Mesothelial cell of epicardium (in vitro differentiated cells): Measurements from ENCODE around the gene INTS3. TPM values are rescaled to one million over a fixed set of nuclear protein-coding genes. Genes with fewer than 3 reads are reported as not detected.
A peak's percentile ranks its signal among the peaks of the same experiment; 100 is the strongest.

Experiments used
- DNase-seq, 2 experiments: peaks; one replicate each; pipeline ENCODE4 v3.0.0; 2021; ENCODE audit warnings: low spot score in 2 of 2; ENCODE audit not compliant: unreplicated experiment in 2 of 2
- H3K27ac Mint-ChIP-seq: 2 replicates; pipeline ENCODE4 v1.8.0; 2021; ENCODE audit warnings: mixed read lengths
- H3K27me3 Mint-ChIP-seq: 2 replicates; pipeline ENCODE4 v1.8.0; 2021; ENCODE audit warnings: low read depth, mixed read lengths
- H3K36me3 Mint-ChIP-seq: 2 replicates; pipeline ENCODE4 v1.8.0; 2021; ENCODE audit warnings: mixed read lengths
- H3K4me1 Mint-ChIP-seq: 2 replicates; pipeline ENCODE4 v1.8.0; 2021; ENCODE audit warnings: mixed read lengths
- H3K4me3 Mint-ChIP-seq: 2 replicates; pipeline ENCODE4 v1.8.0; 2021; ENCODE audit warnings: mild to moderate bottlenecking, moderate library complexity, mixed read lengths
- H3K9me3 Mint-ChIP-seq: 2 replicates; pipeline ENCODE4 v1.8.0; 2021; ENCODE audit warnings: mixed read lengths
- CTCF ChIP-seq: fragments of 200-600 bp; sonication (generic); IDR thresholded peaks from one replicate; pipeline ENCODE4 v1.5.0; 2021; ENCODE audit warnings: antibody characterized with exemption; ENCODE audit not compliant: unreplicated experiment
- total RNA-seq: library from RNA; stranded (reverse); gene quantifications from 3 replicates; pipeline ENCODE4 v1.2.1, GENCODE V29; 2021

Gene INTS3
- total RNA-seq, 1 donor from 2014 or later = 120 TPM

- Mint-ChIP-seq H3K27me3 (no peaks in the 10 kb centered on the region), H3K9me3 (no peaks in the 10 kb centered on the region), H3K27ac (no peak overlapping the region), H3K36me3 (no peaks in the 10 kb centered on the region), H3K4me1 (peaks cover 4% of the 10 kb centered on the region), H3K4me3 (no peak overlapping the region)
- TF ChIP-seq CTCF = no peak
- no peak for DNase-seq
Observed at GRCh38 chr1:153795330-153795837, 67.5 kb downstream of the INTS3 start.

- no peak overlapping the region for H3K4me3 Mint-ChIP-seq
- DNase-seq = no peak
- H3K27ac Mint-ChIP-seq = no peak overlapping the region
Observed at GRCh38 chr1:153795934-153796785, 68.3 kb downstream of the INTS3 start.

GRCh38 chr1:153796786-153797659 is 69.2 kb downstream of the INTS3 start:
- Mint-ChIP-seq H3K9me3 (no peaks in the 10 kb centered on the region), H3K4me3 (no peak overlapping the region), H3K4me1 (peaks cover 3% of the 10 kb centered on the region), H3K36me3 (peaks cover under 1% of the 10 kb centered on the region), H3K27ac (no peak overlapping the region), H3K27me3 (no peaks in the 10 kb centered on the region)
- DNase-seq = peak in 1 of 2 experiments; percentile 79
- peak; percentile 90 for TF ChIP-seq CTCF

More at GRCh38 chr1:153795934-153796785, 68.3 kb downstream of the INTS3 start:
- Mint-ChIP-seq H3K27me3 (no peaks in the 10 kb centered on the region), H3K4me1 (peaks cover 3% of the 10 kb centered on the region), H3K9me3 (no peaks in the 10 kb centered on the region), H3K36me3 (no peaks in the 10 kb centered on the region)
- TF ChIP-seq CTCF = no peak

GRCh38 chr1:153798468-153798780 is 70.6 kb downstream of the INTS3 start:
- H3K27ac Mint-ChIP-seq = peak overlapping the region; percentile 25
- H3K27me3 Mint-ChIP-seq = no peaks in the 10 kb centered on the region
- peaks cover 3% of the 10 kb centered on the region for H3K4me1 Mint-ChIP-seq
- H3K9me3 Mint-ChIP-seq = no peaks in the 10 kb centered on the region
- peaks cover 5% of the 10 kb centered on the region for H3K36me3 Mint-ChIP-seq
- DNase-seq = no peak
- no peak for TF ChIP-seq CTCF
- no peak overlapping the region for H3K4me3 Mint-ChIP-seq

- Mint-ChIP-seq H3K4me1 (peaks cover 3% of the 10 kb centered on the region), H3K36me3 (peaks cover 7% of the 10 kb centered on the region), H3K27ac (no peak overlapping the region), H3K27me3 (no peaks in the 10 kb centered on the region), H3K9me3 (no peaks in the 10 kb centered on the region), H3K4me3 (no peak overlapping the region)
- no peak for TF ChIP-seq CTCF
- no peak for DNase-seq
Observed at GRCh38 chr1:153799016-153799415, 71.2 kb downstream of the INTS3 start.
